H9 (cell line): ENCODE data around the gene TSPAN17. TPM values are rescaled to one million over a fixed set of nuclear protein-coding genes. Genes with fewer than 3 reads are reported as not detected.

ENCODE experiments used
- DNase-seq: peaks from one replicate; pipeline ENCODE4 v3.0.0-alpha.2; 2017
- H2AFZ ChIP-seq: one replicate; pipeline ENCODE4 v1.6.1; 2013; ENCODE audit warnings: mild to moderate bottlenecking, low read length, control low read depth, moderate library complexity
- H2AK5ac ChIP-seq: 2 replicates; pipeline ENCODE4 v1.6.1; 2013; ENCODE audit warnings: low read length, control low read depth, mixed read lengths; ENCODE audit not compliant: insufficient read length
- H2BK120ac ChIP-seq: one replicate; pipeline ENCODE4 v1.6.1; 2013; ENCODE audit warnings: low read depth, mild to moderate bottlenecking, low read length, control low read depth, inconsistent platforms; ENCODE audit not compliant: poor library complexity, severe bottlenecking
- H2BK12ac ChIP-seq: 2 replicates; pipeline ENCODE4 v1.6.1; 2013; ENCODE audit warnings: low read length, control low read depth, mixed read lengths, low read depth; ENCODE audit not compliant: insufficient read length
- H2BK15ac ChIP-seq: 2 replicates; pipeline ENCODE4 v1.6.1; 2013; ENCODE audit warnings: low read depth, low read length, control low read depth
- H2BK20ac ChIP-seq: one replicate; pipeline ENCODE4 v1.6.1; 2013; ENCODE audit warnings: low read depth, mild to moderate bottlenecking, low read length, control low read depth, inconsistent platforms; ENCODE audit not compliant: poor library complexity, severe bottlenecking
- H2BK5ac ChIP-seq: 2 replicates; pipeline ENCODE4 v1.6.1; 2013; ENCODE audit warnings: low read length, control low read depth, mixed read lengths; ENCODE audit not compliant: insufficient read length
- H3K14ac ChIP-seq: 2 replicates; pipeline ENCODE4 v1.6.1; 2013; ENCODE audit warnings: low read length, control low read depth; ENCODE audit not compliant: insufficient read depth
- H3K18ac ChIP-seq: 2 replicates; pipeline ENCODE4 v1.6.1; 2013; ENCODE audit warnings: low read depth, mild to moderate bottlenecking, mixed read lengths, low read length, control low read depth; ENCODE audit not compliant: insufficient read length
- H3K23ac ChIP-seq: 2 replicates; pipeline ENCODE4 v1.6.1; 2013; ENCODE audit warnings: low read length, control low read depth, mixed read lengths, low read depth; ENCODE audit not compliant: insufficient read length
- H3K23me2 ChIP-seq: 2 replicates; pipeline ENCODE4 v1.6.1; 2013; ENCODE audit warnings: low read depth, mild to moderate bottlenecking, mixed read lengths, low read length, control low read depth; ENCODE audit not compliant: insufficient read length, poor library complexity, severe bottlenecking
- H3K27ac ChIP-seq: 2 replicates; pipeline ENCODE4 v1.5.1; 2013; ENCODE audit warnings: low read length, control low read depth, mixed read lengths, low read depth; ENCODE audit not compliant: insufficient read length
- H3K27me3 ChIP-seq: 2 replicates; pipeline ENCODE4 v1.6.1; 2013; ENCODE audit warnings: low read length, control low read depth, inconsistent platforms; ENCODE audit not compliant: insufficient read depth
- H3K4ac ChIP-seq: 2 replicates; pipeline ENCODE4 v1.6.1; 2013; ENCODE audit warnings: low read depth, mild to moderate bottlenecking, control low read depth, inconsistent platforms, low read length, moderate library complexity
- H3K4me1 ChIP-seq: 2 replicates; pipeline ENCODE4 v1.6.1; 2013; ENCODE audit warnings: low read length, control low read depth, inconsistent platforms; ENCODE audit not compliant: insufficient read depth
- H3K4me2 ChIP-seq: 2 replicates; pipeline ENCODE4 v1.6.1; 2013; ENCODE audit warnings: low read length, control low read depth, mixed read lengths; ENCODE audit not compliant: insufficient read length, insufficient read depth
- H3K56ac ChIP-seq: 2 replicates; pipeline ENCODE4 v1.6.1; 2013; ENCODE audit warnings: low read depth, mild to moderate bottlenecking, mixed read lengths, low read length, control low read depth; ENCODE audit not compliant: insufficient read length
- H3K79me1 ChIP-seq: 2 replicates; pipeline ENCODE4 v1.6.1; 2013; ENCODE audit warnings: low read depth, mild to moderate bottlenecking, moderate library complexity, low read length, control low read depth, inconsistent platforms; ENCODE audit not compliant: insufficient read depth, poor library complexity, severe bottlenecking
- H3K79me2 ChIP-seq: 2 replicates; pipeline ENCODE4 v1.6.1; 2013; ENCODE audit warnings: low read length, control low read depth, inconsistent platforms; ENCODE audit not compliant: insufficient read depth
- H3K9ac ChIP-seq: 2 replicates; pipeline ENCODE4 v1.6.1; 2013; ENCODE audit warnings: low read length, control low read depth, mixed read lengths; ENCODE audit not compliant: insufficient read length; ENCODE audit errors: extremely low read depth
- H3K9me3 ChIP-seq: one replicate; pipeline ENCODE4 v1.6.1; 2013; ENCODE audit warnings: low read depth, low read length, inconsistent platforms; ENCODE audit not compliant: control insufficient read depth
- H3T11ph ChIP-seq: one replicate; pipeline ENCODE4 v1.6.1; 2013; ENCODE audit warnings: mild to moderate bottlenecking, low read length, control low read depth, inconsistent platforms
- H4K20me1 ChIP-seq: one replicate; pipeline ENCODE4 v1.6.1; 2013; ENCODE audit not compliant: control insufficient read depth, insufficient read length, insufficient read depth
- H4K5ac ChIP-seq: 2 replicates; pipeline ENCODE4 v1.6.1; 2013; ENCODE audit warnings: low read depth, mild to moderate bottlenecking, mixed read lengths, low read length, control low read depth; ENCODE audit not compliant: insufficient read length
- H4K8ac ChIP-seq: replicated peaks from 2 replicates; pipeline ENCODE4 v1.6.1; 2013; ENCODE audit warnings: low read length, control low read depth, mixed read lengths, low read depth; ENCODE audit not compliant: insufficient read length
- H4K91ac ChIP-seq: 2 replicates; pipeline ENCODE4 v1.6.1; 2013; ENCODE audit warnings: low read depth, mild to moderate bottlenecking, moderate library complexity, mixed read lengths, low read length, control low read depth; ENCODE audit not compliant: insufficient read length
- H3K27ac Mint-ChIP-seq, 3 experiments: 2 replicates in 2 of 3; 3 replicates in 1 of 3; pipeline ENCODE4 v1.8.0; 2020 to 2021; ENCODE audit warnings: mixed read lengths in 3 of 3, mild to moderate bottlenecking in 1 of 3, moderate library complexity in 1 of 3
- H3K27me3 Mint-ChIP-seq: 2 replicates; pipeline ENCODE4 v1.8.0; 2021; ENCODE audit warnings: low read depth, mild to moderate bottlenecking, moderate library complexity, mixed read lengths
- H3K36me3 Mint-ChIP-seq, 3 experiments: 2 replicates in 2 of 3; 3 replicates in 1 of 3; pipeline ENCODE4 v1.8.0; 2020 to 2021; ENCODE audit warnings: low read depth in 3 of 3, mixed read lengths in 3 of 3; ENCODE audit not compliant: insufficient read depth in 1 of 3
- H3K4me1 Mint-ChIP-seq, 2 experiments: 2 replicates each; pipeline ENCODE4 v1.8.0; 2020; ENCODE audit warnings: mixed read lengths in 2 of 2
- H3K4me3 Mint-ChIP-seq, 2 experiments: 2 replicates in 1 of 2; 3 replicates in 1 of 2; pipeline ENCODE4 v1.8.0; 2020 to 2021; ENCODE audit warnings: mild to moderate bottlenecking in 2 of 2, mixed read lengths in 2 of 2, moderate library complexity in 1 of 2
- H3K9me3 Mint-ChIP-seq, 2 experiments: 2 replicates in 1 of 2; 3 replicates in 1 of 2; pipeline ENCODE4 v1.8.0; 2020; ENCODE audit warnings: mild to moderate bottlenecking in 2 of 2, mixed read lengths in 2 of 2, moderate library complexity in 1 of 2
- CTCF ChIP-seq: fragments of 200-600 bp; sonication (generic); conservative IDR thresholded peaks from 3 replicates; pipeline ENCODE4 v1.8.0; 2021; ENCODE audit warnings: antibody characterized with exemption, mild to moderate bottlenecking
- WGBS: extraction: QIAGEN DNeasy Blood & Tissue Kit; methylation state at CpG from one replicate; pipeline ENCODE4 v1.1.7; 2013; ENCODE audit warnings: missing lambda C conversion rate, low lambda C conversion rate, mixed read lengths; ENCODE audit not compliant: insufficient read length; ENCODE audit errors: extremely low coverage; 5-methylcytosine and 5-hydroxymethylcytosine counted together
- total RNA-seq: library from RNA; stranded (reverse); gene quantifications from 2 replicates; pipeline ENCODE4 v1.2.1, GENCODE V29; 2021

The TSPAN17 gene
- total RNA-seq, 1 experiment from 2014 or later: 46.8 TPM

GRCh38 chr5:176616511-176616910 is 30.8 kb upstream of the TSPAN17 start:
- peaks cover 2% of the 10 kb centered on the region; the same call in 1 of the 2 replicates for H3K27me3 ChIP-seq
- no peak overlapping the region for H4K91ac ChIP-seq
- H2BK5ac ChIP-seq: no peak overlapping the region
- H2AFZ ChIP-seq: no peak overlapping the region
- peaks cover 6% of the 10 kb centered on the region for H3K23me2 ChIP-seq
- H3K4ac ChIP-seq: no peak overlapping the region
- H3K27ac ChIP-seq: no peak overlapping the region
- H3K9me3 ChIP-seq: no peaks in the 10 kb centered on the region
- no peak overlapping the region for H3K18ac ChIP-seq
- H4K8ac ChIP-seq: no peak overlapping the region
- no peaks in the 10 kb centered on the region for H3K79me1 ChIP-seq
- Mint-ChIP-seq H3K4me3 (no peak overlapping the region), H3K4me1 (peaks cover 21 to 42% of the 10 kb centered on the region in 2 experiments), H3K27me3 (peaks cover 72% of the 10 kb centered on the region), H3K36me3 (no peaks in the 10 kb centered on the region), H3K9me3 (no peaks in the 10 kb centered on the region), H3K27ac (no peak overlapping the region)
- H4K5ac ChIP-seq: no peak overlapping the region
- H3T11ph ChIP-seq: no peak overlapping the region
- TF ChIP-seq CTCF: no peak
- WGBS: no CpG with 5 or more reads among the region's 7 CpGs
- H2BK12ac ChIP-seq: no peak overlapping the region
- no peak overlapping the region for H3K9ac ChIP-seq
- no peak overlapping the region for H2BK120ac ChIP-seq
- H3K14ac ChIP-seq: 0 out of 2 replicates have a peak overlapping the region, but pooled peaks have one; percentile 49
- no peak overlapping the region for H3K23ac ChIP-seq
- H2BK15ac ChIP-seq: no peak overlapping the region
- H3K4me1 ChIP-seq: no peaks in the 10 kb centered on the region; the same call in 1 of the 2 replicates
- no peaks in the 10 kb centered on the region for H3K79me2 ChIP-seq
- no peak overlapping the region for H2BK20ac ChIP-seq
- no peaks in the 10 kb centered on the region for H4K20me1 ChIP-seq
- no peak overlapping the region for H2AK5ac ChIP-seq
- no peak overlapping the region for H3K56ac ChIP-seq
- no peak overlapping the region for H3K4me2 ChIP-seq
- DNase-seq: no peak
